Fibroblast of skin of right quadriceps (primary cell): ENCODE data around the gene PPTC7.
A peak's percentile ranks its signal among the peaks of the same experiment; 100 is the strongest.
"Not testable (repeated sequence)": the region's sequence is repeated elsewhere in the genome, so short reads cannot be mapped to it uniquely, and the experiment has no call there.

ENCODE experiments used
- DNase-seq: peaks from one replicate; pipeline ENCODE4 v3.0.0-alpha.2; 2013

The PPTC7 gene

GRCh38 chr12:110560048-110560447 is 23.1 kb downstream of the PPTC7 start:
- no peak for DNase-seq

DNA sequence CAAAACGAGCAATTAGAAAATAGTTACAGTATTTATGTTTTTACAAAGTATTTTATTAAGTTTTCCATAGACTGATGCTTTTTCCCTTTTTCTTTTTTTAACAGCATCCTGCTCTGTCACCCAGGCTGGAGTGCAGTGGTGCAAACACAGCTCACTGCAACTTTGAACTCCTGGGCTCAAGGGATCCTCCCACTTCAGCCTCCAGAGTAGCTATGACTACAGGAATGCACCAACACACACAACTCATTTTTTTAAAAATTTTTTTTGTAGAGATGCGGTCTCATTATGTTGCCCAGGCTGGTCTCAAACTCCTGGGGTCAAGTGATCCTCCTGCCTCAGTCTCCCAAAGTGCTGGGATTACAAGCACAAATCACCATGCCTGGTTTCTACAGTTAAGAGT is 24.2 kb downstream of the PPTC7 start:
- DNase-seq: not testable (repeated sequence)

GRCh38 chr12:110557300-110557699 is 25.8 kb downstream of the PPTC7 start:
- DNase-seq: no peak

- no peak for DNase-seq
These were observed 26.4 kb downstream of the PPTC7 start for GRCh38 chr12:110556705-110557104.

- DNase-seq: peak; percentile 79
These were observed 27.3 kb downstream of the PPTC7 start for GRCh38 chr12:110555577-110556406.

DNA sequence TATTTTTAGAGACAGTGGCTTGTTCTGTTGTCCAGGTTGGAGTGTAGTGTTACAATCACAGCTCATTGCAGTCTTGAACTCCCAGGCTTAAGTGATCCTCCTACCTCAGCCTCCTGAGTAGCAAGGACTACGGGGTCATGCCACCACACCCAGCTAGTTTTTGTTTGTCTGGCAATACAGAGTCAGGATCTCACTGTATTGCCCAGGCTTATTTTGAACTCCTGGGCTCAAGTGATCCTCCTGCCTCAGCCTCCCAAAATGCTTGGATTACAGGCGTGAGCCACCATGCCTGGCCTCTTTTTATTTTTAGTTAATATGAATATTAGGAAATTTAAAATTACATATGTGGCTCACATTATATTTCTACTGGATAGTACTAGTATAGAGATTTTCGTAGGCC is 28.9 kb downstream of the PPTC7 start:
- DNase-seq: no peak

- no peak for DNase-seq
These were observed 32.1 kb downstream of the PPTC7 start for GRCh38 chr12:110550981-110551380.

- no peak for DNase-seq
These were observed 33.4 kb downstream of the PPTC7 start for GRCh38 chr12:110549716-110550115.

DNA sequence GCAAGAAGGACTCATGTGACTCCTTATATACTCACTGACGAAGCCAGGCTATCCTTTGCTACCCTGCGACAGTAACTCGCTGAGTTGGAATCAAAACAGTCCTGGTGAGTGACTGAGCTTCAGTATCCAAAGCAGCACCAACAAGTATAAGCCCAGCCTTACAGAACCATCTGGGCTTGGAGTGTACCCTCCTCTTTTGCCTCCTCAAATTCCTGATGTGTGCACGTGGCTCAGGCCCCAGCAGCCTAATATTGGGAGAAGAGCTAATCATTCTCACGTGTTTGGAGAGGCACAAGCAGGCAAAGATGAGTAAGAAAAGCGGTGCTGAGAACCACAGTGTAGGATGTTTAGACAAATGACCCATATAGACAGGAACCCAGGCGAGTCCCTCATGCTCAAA is 34.4 kb downstream of the PPTC7 start:
- DNase-seq: peak; percentile 75

GRCh38 chr12:110547090-110547489 is 36.0 kb downstream of the PPTC7 start:
- no peak for DNase-seq

- peak; percentile 94 for DNase-seq
These were observed 36.8 kb downstream of the PPTC7 start for GRCh38 chr12:110546339-110546738.

DNA sequence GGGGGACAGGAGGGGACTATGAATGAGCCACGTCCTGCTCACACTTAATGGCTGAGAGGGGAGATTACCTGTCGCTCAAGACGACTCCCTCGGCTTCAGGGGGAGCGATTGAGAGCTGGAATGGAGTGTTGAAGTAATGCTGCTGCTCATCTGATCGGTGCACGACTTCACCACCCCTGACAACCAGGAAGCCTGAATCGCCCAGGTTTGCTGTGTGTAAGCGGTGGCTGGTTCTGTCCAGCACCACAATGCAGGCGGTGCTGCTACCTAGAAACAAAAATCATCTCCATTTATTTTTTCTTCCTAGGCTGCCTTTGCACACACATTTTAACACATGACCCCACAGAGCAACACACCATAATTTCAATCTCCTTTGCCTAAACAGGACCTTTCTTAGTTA is 37.3 kb downstream of the PPTC7 start:
- no peak for DNase-seq

GRCh38 chr12:110545259-110545658 is 37.9 kb downstream of the PPTC7 start:
- peak; percentile 96 for DNase-seq

DNA sequence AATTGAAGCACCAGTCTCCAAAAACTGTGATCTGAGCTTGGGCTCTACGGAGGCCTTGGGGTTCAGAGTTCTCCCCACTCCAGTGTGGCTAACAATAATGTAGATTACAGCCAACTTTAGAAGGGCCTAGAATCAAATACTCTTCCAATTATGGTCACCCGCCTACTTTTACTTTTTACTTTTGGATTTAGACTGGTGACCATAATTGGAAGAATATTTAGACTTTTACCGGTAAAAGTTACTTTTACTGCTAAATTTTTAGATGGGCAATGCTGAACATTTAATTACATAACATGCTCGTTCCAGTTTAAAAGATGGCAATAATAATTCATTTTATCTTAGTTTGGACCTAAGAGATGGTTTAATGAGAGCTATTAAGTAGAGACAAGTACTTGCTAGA is 39.2 kb downstream of the PPTC7 start:
- DNase-seq: no peak

- DNase-seq: peak; percentile 35
These were observed 39.7 kb downstream of the PPTC7 start for GRCh38 chr12:110543252-110543959.

- peak; percentile 31 for DNase-seq
These were observed 43.1 kb downstream of the PPTC7 start for GRCh38 chr12:110540048-110540447.

GRCh38 chr12:110538869-110539622 is 44.1 kb downstream of the PPTC7 start:
- no peak for DNase-seq

DNA sequence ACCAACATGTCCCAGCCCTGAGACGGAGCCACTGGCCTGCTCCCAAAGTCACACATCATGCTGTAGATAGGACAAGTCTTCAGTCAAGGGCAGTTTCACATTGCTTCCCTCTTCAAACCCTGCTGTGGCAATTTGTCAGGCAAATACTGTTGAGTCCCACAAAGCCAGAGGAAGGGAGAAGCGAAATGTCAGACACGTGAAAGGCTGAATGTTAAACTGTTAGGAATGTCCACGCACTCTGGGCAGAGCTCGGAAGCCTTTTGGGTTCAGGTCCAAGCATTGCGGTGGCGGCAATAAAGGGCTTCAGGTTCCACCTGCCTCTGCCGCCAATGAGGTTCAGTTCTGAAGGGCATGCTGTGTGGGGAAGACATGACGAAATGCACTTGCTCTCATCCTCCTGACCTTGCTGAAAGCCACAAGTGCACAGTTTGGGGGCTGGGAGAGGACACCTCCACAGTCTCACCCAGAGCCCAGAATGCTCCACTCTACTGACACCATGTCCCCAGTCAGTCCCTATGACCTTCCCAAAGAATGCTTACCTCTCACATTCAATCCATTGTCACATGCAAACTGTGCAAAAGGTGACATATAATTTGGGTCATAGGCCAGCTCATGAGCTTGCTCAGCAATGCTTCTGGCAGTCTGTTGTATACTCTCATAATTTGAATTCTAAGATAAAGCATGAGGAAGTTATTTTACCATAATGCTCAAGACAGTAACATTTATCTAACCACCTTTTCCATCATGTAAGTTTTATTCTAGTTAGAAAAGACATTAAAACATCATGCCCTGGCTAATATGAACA is 45.3 kb downstream of the PPTC7 start:
- no peak for DNase-seq

DNA sequence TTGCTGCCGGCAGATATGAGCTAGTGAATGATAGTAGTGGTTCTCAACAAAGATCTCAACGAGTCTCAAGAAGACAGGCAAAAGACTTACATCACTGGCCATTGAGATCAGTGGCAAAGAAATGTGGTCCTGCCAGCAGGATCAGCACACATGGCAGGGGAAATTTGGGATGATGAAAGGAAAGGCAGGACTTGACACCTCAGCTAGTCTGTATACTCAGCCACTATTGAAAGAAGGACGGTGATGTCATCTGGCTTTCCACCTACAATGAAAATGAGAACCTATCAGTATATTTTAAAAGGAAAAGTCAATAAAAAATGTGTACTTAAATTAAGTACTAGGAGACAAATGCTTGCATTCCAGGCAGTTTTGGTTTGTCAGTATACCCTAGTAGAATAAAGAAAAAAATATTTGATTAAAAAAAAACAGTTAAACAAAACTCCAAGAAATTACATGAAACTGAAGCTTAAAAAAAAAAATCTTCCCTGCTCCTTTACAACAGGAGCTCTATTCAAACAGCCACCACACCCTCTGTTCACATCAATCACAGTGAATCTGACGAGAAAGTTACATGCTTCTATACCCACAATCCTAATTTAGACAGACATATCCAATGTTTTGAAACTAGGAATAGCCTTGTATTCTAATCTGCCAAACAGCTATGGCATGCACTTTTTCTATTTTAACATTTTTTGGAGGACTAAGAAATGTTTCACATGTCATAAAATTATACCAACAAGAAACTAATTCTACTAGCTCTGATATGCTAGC is 46.1 kb downstream of the PPTC7 start:
- no peak for DNase-seq

- DNase-seq: no peak
These were observed 48.3 kb downstream of the PPTC7 start for GRCh38 chr12:110534811-110535210.

GRCh38 chr12:110533607-110534006 is 49.5 kb downstream of the PPTC7 start:
- peak; percentile 33 for DNase-seq

DNA sequence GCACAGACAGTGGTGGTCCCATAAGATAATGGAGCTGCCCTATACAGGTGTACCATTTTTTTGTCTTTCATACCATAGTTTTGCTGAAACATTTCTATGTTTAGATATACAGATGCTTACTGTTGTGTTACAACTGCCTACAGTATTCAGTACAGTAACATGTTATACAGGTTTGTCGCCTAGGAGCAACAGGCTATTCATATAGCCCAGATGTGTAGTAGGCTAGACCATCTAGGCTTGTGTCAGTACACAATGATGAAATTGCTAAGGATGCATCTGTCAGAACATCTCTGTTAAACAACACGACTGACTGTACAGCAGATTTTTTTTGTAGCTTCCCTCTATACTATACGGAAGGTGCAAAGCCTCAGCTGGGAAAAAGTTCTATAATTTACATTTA is 50.5 kb downstream of the PPTC7 start:
- DNase-seq: no peak
